GM04503 (cell line): ENCODE measurements around the gene FBXL7.
A peak's percentile ranks its signal among the peaks of the same experiment; 100 is the strongest.
"Not testable (repeated sequence)": the region's sequence is repeated elsewhere in the genome, so short reads cannot be mapped to it uniquely, and the experiment has no call there.

Source experiments
- DNase-seq: peaks from one replicate; pipeline ENCODE4 v3.0.0-alpha.2; 2012; ENCODE audit warnings: low read depth

Gene FBXL7

DNA sequence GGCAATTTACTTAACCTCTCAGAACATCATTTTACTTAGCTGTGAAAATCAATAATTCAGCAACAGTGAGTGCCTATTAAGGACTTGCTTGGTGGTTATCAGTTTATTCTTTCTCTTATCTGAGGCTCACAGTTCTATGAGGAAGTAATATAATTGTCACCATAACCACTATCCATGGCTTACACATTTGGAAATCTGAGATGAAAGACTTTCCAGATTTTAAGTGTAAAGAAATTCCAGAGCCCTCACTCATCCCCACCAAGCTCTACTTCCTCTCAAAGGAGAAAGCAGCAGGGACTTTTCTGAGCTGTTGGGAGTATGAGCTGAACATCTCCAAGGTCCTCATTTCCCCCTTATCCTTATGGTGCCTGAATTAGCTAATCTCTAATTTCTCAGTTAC lies 321.5 kb downstream of the FBXL7 start:
- no peak for DNase-seq

- DNase-seq, result no peak
These were observed 323.4 kb downstream of the FBXL7 start for GRCh38 chr5:15823398-15823797.

- no peak for DNase-seq
These were observed 327.8 kb downstream of the FBXL7 start for GRCh38 chr5:15827741-15828140.

- DNase-seq, result no peak
These were observed 331.4 kb downstream of the FBXL7 start for GRCh38 chr5:15831408-15831807.

- no peak for DNase-seq
These were observed 333.4 kb downstream of the FBXL7 start for GRCh38 chr5:15833365-15833764.

DNA sequence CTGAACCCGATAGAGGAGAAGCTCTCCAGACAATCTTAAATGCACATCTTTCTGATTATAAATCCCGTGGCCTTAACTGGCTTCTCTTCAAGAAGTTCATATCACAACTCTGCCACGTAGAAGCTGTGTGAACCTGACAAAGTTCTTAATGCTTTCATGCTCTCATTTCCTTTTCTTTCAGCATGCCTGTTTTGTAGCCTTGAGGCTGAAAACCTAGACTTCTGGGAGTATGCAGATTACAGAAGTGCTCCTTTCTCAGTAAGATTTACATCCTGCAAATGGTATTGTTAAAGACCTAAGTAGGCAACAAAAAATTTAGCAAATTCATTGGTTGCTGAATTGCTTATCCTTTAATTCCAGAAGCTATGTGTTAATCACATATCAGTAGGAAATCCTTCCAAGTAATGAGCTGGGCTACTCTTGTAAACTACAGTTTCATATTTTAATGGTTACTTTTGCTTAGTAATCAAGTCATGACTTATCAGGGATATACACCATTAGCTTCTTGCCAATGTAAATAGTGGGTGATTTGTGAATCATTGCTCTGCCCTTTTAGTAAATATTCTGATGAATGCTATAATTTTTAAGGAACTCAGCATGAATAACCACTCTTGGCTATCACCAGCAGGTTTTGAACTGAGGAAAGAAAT lies 334.7 kb downstream of the FBXL7 start:
- peak; percentile 59 for DNase-seq

DNA sequence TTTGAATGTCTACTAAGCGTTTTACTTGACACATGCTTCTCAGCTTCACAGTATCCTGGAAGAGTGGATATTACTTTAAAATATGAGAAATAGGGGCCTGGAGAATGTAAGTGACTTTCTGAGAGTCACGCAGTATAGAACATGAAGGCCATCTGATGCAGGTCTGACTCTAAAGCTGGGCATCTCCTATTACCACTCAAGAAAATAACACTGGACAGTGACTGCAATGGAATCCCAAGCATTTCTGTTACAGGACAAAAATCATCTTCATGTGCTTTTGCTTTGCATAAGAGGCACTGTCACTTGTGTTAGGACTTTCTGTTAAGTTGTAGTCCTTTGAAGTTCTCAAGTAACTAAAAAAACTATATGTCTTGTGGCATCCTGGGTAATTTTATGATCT lies 335.5 kb downstream of the FBXL7 start:
- no peak for DNase-seq

DNA sequence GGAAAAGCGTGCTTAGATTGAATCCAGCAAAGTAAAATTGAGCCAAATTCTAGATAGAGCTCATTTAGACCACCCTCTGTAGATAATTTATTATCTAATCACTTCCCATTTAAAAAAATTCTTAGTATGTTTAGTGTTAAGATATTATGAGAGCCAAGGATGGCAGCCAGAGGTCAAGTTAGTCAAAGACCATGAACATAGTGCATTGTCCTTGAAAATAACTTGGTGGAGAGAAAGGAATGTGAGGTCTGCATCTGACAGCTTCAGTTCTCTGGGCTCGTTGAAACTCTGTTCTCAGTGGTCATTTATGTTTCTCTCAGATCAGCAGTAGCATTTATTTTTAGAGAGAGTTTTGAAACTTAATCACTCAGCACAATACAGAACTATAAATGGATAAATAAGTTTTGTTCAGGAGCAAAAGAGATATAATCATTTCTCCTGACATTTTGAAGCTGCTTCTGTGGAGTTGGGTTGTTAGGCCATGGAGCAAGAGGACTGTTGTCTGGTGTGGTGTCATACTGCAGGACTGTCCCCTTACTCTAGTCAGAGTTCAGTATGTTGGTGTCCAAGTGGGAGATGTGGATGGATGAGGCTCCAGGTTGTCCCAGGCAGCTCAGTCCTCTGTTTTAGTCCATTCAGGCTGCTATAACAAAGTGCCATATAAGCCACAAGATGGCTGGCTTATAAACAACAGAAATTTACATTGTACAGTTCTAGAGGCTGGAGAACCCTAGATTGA lies 337.7 kb downstream of the FBXL7 start:
- no peak for DNase-seq

GRCh38 chr5:15844253-15844652 lies 344.3 kb downstream of the FBXL7 start:
- no peak for DNase-seq

- no peak for DNase-seq
These were observed 344.9 kb downstream of the FBXL7 start for GRCh38 chr5:15844871-15845270.

GRCh38 chr5:15850536-15850935 lies 350.6 kb downstream of the FBXL7 start:
- DNase-seq, result no peak

- no peak for DNase-seq
These were observed 351.0 kb downstream of the FBXL7 start for GRCh38 chr5:15850939-15851341.

DNA sequence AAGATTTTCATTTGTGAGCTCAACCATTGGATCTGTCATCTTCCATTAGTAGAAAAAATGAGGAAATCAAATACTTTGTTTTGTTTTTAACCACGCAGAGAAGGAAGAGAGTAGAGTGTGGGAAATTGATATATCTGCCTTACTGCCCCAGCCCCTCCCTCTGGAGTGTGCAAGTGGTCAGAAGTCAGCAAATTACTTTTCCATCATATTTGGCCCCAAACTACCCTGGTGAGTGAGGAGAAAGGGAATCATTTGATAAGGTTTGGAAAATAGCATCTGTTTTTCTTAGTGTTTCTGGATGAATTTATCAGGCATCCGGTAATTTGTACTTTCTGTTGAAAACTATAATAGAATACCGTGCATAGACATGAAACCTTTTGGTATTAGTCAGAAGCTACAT lies 352.2 kb downstream of the FBXL7 start:
- no peak for DNase-seq

GRCh38 chr5:15852949-15853348 lies 353.0 kb downstream of the FBXL7 start:
- no peak for DNase-seq

GRCh38 chr5:15858326-15858725 lies 358.3 kb downstream of the FBXL7 start:
- no peak for DNase-seq

GRCh38 chr5:15864536-15865215 lies 364.7 kb downstream of the FBXL7 start:
- no peak for DNase-seq

- not testable (repeated sequence) for DNase-seq
These were observed 372.3 kb downstream of the FBXL7 start for GRCh38 chr5:15872259-15872658.

GRCh38 chr5:15877914-15878313 lies 377.9 kb downstream of the FBXL7 start:
- DNase-seq, result no peak

GRCh38 chr5:15880201-15880600 lies 380.2 kb downstream of the FBXL7 start:
- no peak for DNase-seq

DNA sequence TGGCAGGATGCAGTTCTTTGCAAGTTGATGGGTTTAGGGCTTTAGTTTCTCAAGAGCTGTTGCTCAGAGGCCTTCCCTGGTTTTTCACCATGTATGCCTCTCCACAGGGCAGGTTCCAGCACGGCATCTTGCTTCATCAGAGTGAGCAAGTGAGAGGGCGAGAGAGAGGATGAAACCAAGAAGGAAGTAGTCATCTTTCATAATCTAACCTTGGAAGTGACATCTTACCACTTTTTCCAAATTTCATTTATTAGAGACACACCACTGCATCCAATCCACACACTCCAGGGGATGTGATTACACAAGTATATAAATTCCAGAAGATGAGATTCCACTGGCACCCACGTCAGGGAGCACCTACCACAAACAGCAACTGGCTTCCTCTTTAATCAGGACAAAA lies 385.2 kb downstream of the FBXL7 start:
- DNase-seq, result no peak

DNA sequence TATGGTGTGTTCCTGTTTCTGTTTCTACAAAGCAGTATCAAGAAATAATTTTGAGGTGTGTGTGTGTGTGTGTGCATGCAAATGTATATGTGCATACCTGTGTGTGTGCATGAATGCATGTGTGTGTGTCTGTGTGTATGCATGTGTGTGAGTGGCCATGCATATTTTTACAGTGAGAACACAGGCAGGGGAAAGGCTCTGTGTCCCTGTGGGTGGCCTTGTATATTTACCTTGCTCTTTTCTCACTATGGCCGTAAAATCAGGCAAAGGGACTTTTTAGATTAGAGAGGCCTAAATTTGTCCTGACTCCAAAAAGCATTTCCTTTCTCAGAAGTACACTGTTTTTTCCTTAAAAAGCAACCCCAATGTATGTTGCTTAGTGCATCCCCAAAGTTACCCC lies 386.2 kb downstream of the FBXL7 start:
- DNase-seq, result no peak

GRCh38 chr5:15887093-15887492 lies 387.1 kb downstream of the FBXL7 start:
- DNase-seq, result no peak

- no peak for DNase-seq
These were observed 389.0 kb downstream of the FBXL7 start for GRCh38 chr5:15889001-15889400.
